T-helper 2 cell treated with Interferon-gamma antibody and Interleukin-4, amounts not matched to agents 5 μg/mL and 100 μg/mL, for 36 hours (primary cell): Measurements from ENCODE around the gene NXPH2.

ENCODE experiments used
- DNase-seq: peaks from one replicate; pipeline ENCODE4 v3.0.0; 2021; ENCODE audit warnings: low spot score
- H3K27ac Mint-ChIP-seq: one replicate; pipeline ENCODE4 v1.8.0; 2021; ENCODE audit warnings: mild to moderate bottlenecking, mixed read lengths
- H3K27me3 Mint-ChIP-seq: one replicate; pipeline ENCODE4 v1.8.0; 2021; ENCODE audit warnings: low read depth, mixed read lengths
- H3K36me3 Mint-ChIP-seq: one replicate; pipeline ENCODE4 v1.8.0; 2021; ENCODE audit warnings: low read depth, mixed read lengths
- H3K4me1 Mint-ChIP-seq: one replicate; pipeline ENCODE4 v1.8.0; 2021; ENCODE audit warnings: low read depth, mixed read lengths
- H3K4me3 Mint-ChIP-seq: one replicate; pipeline ENCODE4 v1.8.0; 2022; ENCODE audit warnings: mild to moderate bottlenecking, moderate library complexity, mixed read lengths
- H3K9me3 Mint-ChIP-seq: one replicate; pipeline ENCODE4 v1.8.0; 2021; ENCODE audit warnings: mixed read lengths

The NXPH2 gene

GRCh38 chr2:138626148-138626547, 154.0 kb downstream of the NXPH2 start:
- H3K27me3 Mint-ChIP-seq = no peaks in the 10 kb centered on the region
- H3K27ac Mint-ChIP-seq = no peak overlapping the region
- no peaks in the 10 kb centered on the region for H3K4me1 Mint-ChIP-seq
- DNase-seq = no peak
- H3K36me3 Mint-ChIP-seq = no peaks in the 10 kb centered on the region
- no peaks in the 10 kb centered on the region for H3K9me3 Mint-ChIP-seq
- no peak overlapping the region for H3K4me3 Mint-ChIP-seq

GRCh38 chr2:138622613-138623012, 157.6 kb downstream of the NXPH2 start:
- no peak overlapping the region for H3K4me3 Mint-ChIP-seq
- no peaks in the 10 kb centered on the region for H3K4me1 Mint-ChIP-seq
- DNase-seq = no peak
- H3K27me3 Mint-ChIP-seq = no peaks in the 10 kb centered on the region
- H3K9me3 Mint-ChIP-seq = no peaks in the 10 kb centered on the region
- H3K27ac Mint-ChIP-seq = no peak overlapping the region
- H3K36me3 Mint-ChIP-seq = no peaks in the 10 kb centered on the region

- Mint-ChIP-seq H3K4me3 (no peak overlapping the region), H3K27ac (no peak overlapping the region), H3K4me1 (no peaks in the 10 kb centered on the region), H3K36me3 (no peaks in the 10 kb centered on the region), H3K9me3 (no peaks in the 10 kb centered on the region), H3K27me3 (no peaks in the 10 kb centered on the region)
- DNase-seq = no peak
These were observed 159.1 kb downstream of the NXPH2 start for GRCh38 chr2:138621139-138621538.

- no peak overlapping the region for H3K4me3 Mint-ChIP-seq
- DNase-seq = no peak
- H3K36me3 Mint-ChIP-seq = no peaks in the 10 kb centered on the region
- no peaks in the 10 kb centered on the region for H3K9me3 Mint-ChIP-seq
- H3K27ac Mint-ChIP-seq = no peak overlapping the region
- H3K27me3 Mint-ChIP-seq = no peaks in the 10 kb centered on the region
- no peaks in the 10 kb centered on the region for H3K4me1 Mint-ChIP-seq
These were observed 159.8 kb downstream of the NXPH2 start for GRCh38 chr2:138620431-138620830.
